ENCODE results near the gene UMODL1.

UMODL1 gene

DNA sequence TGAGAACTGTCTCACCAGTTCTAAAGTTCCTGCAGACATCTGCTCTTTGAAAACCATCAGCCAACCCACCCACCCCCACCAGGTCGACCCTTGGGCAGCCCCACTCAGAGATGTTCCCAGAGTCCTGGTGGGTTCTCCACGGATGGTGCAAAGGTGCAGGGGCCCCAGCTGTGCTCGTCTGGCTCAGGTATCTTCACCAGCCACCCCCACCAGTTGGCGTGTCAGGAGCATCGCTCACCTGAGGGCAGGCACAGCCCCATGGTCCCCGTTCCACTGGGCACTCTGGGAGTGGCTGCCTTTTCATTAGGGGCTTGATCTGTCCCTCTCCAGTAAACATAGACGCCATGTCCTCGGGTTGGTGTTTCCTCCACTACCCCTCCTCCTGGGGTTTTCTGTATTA lies 70.5 kb downstream of the UMODL1 start:
- Histone ChIP-seq H3K4me3 (ENCODE audit: low read depth in 1 of 2, low read length in 1 of 2) (no peak overlapping the region), H3K4me1 (ENCODE audit: control insufficient read depth in 1 of 2, insufficient read depth in 1 of 2, low read depth in 1 of 2, low read length in 1 of 2) (peaks cover 0 to 3% of the 10 kb centered on the region in 2 experiments), H3K27ac (no peak overlapping the region), H3K9me3 (no peaks in the 10 kb centered on the region), H3K27me3 (peaks cover 50% of the 10 kb centered on the region), H3K36me3 (no peaks in the 10 kb centered on the region)
- TF ChIP-seq, protein P1, sequence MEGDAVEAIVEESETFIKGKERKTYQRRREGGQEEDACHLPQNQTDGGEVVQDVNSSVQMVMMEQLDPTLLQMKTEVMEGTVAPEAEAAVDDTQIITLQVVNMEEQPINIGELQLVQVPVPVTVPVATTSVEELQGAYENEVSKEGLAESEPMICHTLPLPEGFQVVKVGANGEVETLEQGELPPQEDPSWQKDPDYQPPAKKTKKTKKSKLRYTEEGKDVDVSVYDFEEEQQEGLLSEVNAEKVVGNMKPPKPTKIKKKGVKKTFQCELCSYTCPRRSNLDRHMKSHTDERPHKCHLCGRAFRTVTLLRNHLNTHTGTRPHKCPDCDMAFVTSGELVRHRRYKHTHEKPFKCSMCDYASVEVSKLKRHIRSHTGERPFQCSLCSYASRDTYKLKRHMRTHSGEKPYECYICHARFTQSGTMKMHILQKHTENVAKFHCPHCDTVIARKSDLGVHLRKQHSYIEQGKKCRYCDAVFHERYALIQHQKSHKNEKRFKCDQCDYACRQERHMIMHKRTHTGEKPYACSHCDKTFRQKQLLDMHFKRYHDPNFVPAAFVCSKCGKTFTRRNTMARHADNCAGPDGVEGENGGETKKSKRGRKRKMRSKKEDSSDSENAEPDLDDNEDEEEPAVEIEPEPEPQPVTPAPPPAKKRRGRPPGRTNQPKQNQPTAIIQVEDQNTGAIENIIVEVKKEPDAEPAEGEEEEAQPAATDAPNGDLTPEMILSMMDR (IDR thresholded peaks at IDR 0.05) = no peak

DNA sequence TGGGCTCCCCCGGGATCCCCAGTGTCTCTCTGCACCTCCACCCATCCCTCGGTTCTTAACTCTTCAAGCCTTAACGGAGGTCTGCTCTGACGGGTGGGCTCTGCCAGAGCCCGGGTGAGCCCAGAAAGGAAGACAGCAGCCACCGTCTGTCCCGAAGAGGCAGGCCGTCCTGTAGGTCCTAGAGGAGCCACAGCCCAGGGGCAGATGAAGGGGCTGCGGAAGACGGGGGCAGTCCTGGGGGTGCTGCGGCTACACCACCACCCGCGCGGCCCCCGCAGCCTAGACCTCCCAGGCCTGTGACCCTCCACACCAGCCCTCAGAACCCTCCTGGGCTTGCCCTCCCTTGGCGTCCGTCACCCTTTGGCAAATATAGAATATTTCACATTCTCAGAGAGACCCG lies 71.0 kb downstream of the UMODL1 start:
- TF ChIP-seq, protein P1 (IDR thresholded peaks at IDR 0.05) = no peak
- Histone ChIP-seq H3K27me3 (peaks cover 50% of the 10 kb centered on the region), H3K36me3 (no peaks in the 10 kb centered on the region), H3K9me3 (no peaks in the 10 kb centered on the region), H3K27ac (no peak overlapping the region), H3K4me3 (ENCODE audit: low read depth in 1 of 2, low read length in 1 of 2) (no peak overlapping the region), H3K4me1 (ENCODE audit: control insufficient read depth in 1 of 2, insufficient read depth in 1 of 2, low read depth in 1 of 2, low read length in 1 of 2) (peaks cover 0 to 3% of the 10 kb centered on the region in 2 experiments)

DNA sequence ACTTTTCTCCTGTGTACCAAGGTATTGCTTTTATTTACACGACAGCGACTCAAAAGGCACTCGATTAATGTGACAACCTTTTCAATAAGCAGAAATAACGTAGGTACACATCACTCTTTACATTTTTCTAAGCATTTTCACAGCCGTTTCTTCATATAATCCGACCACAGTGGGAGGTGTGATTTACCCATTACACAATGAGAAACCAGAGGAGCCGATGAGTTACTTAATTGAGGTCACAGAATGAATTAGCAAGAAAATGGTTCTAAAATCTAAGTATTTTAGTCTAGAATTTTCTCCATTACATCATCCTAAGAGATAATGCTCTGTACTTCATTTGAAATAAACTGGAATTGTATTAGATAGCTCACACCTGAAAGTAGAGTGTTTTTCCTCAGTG lies 71.5 kb downstream of the UMODL1 start:
- Histone ChIP-seq H3K9me3 (no peaks in the 10 kb centered on the region), H3K4me3 (ENCODE audit: low read depth in 1 of 2, low read length in 1 of 2) (no peak overlapping the region), H3K27ac (no peak overlapping the region), H3K4me1 (ENCODE audit: control insufficient read depth in 1 of 2, insufficient read depth in 1 of 2, low read depth in 1 of 2, low read length in 1 of 2) (peaks cover 0 to 3% of the 10 kb centered on the region in 2 experiments), H3K27me3 (peaks cover 50% of the 10 kb centered on the region), H3K36me3 (no peaks in the 10 kb centered on the region)
- TF ChIP-seq, protein P1 (IDR thresholded peaks at IDR 0.05) = no peak

DNA sequence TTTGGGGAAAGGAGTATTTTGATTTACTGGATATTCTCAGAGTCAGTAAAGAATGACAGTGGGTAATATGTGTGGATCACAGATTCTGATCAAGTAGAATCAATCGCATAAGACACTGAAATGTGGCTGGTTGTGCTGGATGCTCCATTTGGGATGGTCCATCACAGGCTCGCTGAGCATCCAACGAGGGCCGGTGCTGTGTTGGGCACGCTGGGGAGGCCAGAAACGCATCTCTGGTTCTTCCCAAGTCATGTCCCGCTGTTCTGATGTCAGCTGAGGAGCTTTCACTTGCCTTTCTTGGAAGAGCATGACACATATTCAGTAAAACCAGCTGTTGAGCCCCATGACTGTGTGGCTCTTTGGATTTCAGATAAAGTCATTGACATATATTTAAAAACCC lies 72.0 kb downstream of the UMODL1 start:
- Histone ChIP-seq H3K4me1 (ENCODE audit: control insufficient read depth in 1 of 2, insufficient read depth in 1 of 2, low read depth in 1 of 2, low read length in 1 of 2) (peaks cover 0 to 3% of the 10 kb centered on the region in 2 experiments), H3K36me3 (no peaks in the 10 kb centered on the region), H3K27ac (no peak overlapping the region), H3K27me3 (peaks cover 50% of the 10 kb centered on the region), H3K9me3 (no peaks in the 10 kb centered on the region), H3K4me3 (ENCODE audit: low read depth in 1 of 2, low read length in 1 of 2) (no peak overlapping the region)
- TF ChIP-seq, protein P1 (IDR thresholded peaks at IDR 0.05) = no peak

DNA sequence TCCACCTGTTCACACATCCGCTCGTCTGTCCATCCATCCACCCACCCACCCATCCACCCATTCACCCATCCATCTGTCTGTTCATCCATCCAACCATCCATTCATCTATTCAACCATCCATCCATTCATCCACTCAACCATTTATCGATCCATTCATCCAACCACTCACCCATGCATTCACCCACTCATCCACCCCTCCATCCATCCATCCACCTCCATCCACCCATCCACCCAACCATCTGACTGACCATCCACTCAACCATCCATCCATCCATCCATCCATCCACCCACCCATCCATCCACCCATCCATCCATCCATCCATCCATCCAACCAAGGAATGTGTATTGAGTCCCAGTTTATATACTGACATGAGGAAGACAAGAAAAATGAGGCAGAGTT lies 73.1 kb downstream of the UMODL1 start:
- H3K36me3 ChIP-seq = no peaks in the 10 kb centered on the region
- H3K9me3 ChIP-seq = no peaks in the 10 kb centered on the region
- TF ChIP-seq, protein P1 (IDR thresholded peaks at IDR 0.05) = no peak

More for the DNA sequence above, 73.1 kb downstream of the UMODL1 start:
- Histone ChIP-seq H3K4me1 (ENCODE audit: control insufficient read depth in 1 of 2, insufficient read depth in 1 of 2, low read depth in 1 of 2, low read length in 1 of 2) (peaks cover 0 to 3% of the 10 kb centered on the region in 2 experiments), H3K27me3 (peaks cover 50% of the 10 kb centered on the region), H3K27ac (no peak overlapping the region), H3K4me3 (ENCODE audit: low read depth in 1 of 2, low read length in 1 of 2) (no peak overlapping the region)

All from neutrophil (primary cell).